RWPE1 (cell line): ENCODE measurements around the gene ARHGEF12.

Source experiments
- CTCF ChIA-PET: fragments of 350-600 bp; sonication (Branson Sonifier 250); formaldehyde crosslinking; extraction: SDS; loops from one replicate; lab custom pipeline; 2021; lab: Yijun Ruan, JAX
- POLR2A ChIA-PET: fragments of 400-600 bp; formaldehyde crosslinking; extraction: SDS; loops from one replicate; lab custom pipeline; 2020; ENCODE audit warnings: antibody characterized with exemption; ENCODE audit not compliant: low non-redundant PET; lab: Yijun Ruan, JAX
- DNase-seq: peaks from one replicate; pipeline ENCODE4 v3.0.0; 2012; ENCODE audit warnings: low spot score
- H3K27ac ChIP-seq: fragments of 450-650 bp; 2 replicates; pipeline ENCODE4 v1.5.1; 2017
- TF ChIP-seq, protein P1 (sequence below): fragments of 450-650 bp; conservative IDR thresholded peaks from 2 replicates; pipeline ENCODE4 v1.5.1; 2017; ENCODE audit warnings: low read depth, mild to moderate bottlenecking

Gene ARHGEF12

DNA sequence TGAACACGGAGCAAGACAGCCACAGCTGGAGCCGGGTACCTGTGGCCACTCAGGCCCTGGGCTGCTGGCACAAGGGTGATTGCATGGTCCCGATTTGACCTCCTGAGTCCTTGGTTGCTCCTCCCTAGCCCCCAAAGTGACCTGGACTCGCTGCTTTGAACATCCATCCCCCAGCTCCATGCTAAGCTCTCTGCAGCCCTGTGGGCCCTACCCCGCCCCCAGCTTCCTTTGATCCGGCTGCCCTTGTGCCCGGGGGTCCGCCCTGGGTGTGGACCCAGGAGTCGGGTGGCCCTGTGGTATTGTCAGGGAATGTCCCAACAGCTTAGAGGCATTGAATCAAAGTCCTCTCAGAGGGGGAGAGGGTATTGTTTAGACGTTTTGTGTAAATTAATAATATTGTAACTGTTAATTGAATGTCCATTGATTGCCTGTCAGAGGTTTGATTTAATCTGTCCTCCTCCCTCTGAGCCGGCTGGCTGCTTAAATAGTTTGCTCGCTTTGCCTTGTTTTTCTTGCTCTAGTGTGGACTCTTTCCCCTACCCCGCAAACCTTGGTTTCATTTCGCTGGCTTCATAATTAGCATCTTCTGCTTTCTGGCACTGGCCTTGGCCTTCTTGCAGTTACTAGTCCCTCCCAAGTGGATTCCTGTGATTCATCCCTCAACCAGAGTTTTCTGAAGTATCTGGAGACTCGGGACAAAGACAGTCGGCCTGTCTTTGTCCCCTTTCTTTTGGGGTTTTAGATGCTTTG lies 196.0 kb downstream of the ARHGEF12 start:
- H3K27ac ChIP-seq: no peak overlapping the region
- TF ChIP-seq, protein P1, sequence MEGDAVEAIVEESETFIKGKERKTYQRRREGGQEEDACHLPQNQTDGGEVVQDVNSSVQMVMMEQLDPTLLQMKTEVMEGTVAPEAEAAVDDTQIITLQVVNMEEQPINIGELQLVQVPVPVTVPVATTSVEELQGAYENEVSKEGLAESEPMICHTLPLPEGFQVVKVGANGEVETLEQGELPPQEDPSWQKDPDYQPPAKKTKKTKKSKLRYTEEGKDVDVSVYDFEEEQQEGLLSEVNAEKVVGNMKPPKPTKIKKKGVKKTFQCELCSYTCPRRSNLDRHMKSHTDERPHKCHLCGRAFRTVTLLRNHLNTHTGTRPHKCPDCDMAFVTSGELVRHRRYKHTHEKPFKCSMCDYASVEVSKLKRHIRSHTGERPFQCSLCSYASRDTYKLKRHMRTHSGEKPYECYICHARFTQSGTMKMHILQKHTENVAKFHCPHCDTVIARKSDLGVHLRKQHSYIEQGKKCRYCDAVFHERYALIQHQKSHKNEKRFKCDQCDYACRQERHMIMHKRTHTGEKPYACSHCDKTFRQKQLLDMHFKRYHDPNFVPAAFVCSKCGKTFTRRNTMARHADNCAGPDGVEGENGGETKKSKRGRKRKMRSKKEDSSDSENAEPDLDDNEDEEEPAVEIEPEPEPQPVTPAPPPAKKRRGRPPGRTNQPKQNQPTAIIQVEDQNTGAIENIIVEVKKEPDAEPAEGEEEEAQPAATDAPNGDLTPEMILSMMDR: no peak
- ChIA-PET CTCF (no interaction called here), POLR2A (no interaction called here)
- no peak for DNase-seq

DNA sequence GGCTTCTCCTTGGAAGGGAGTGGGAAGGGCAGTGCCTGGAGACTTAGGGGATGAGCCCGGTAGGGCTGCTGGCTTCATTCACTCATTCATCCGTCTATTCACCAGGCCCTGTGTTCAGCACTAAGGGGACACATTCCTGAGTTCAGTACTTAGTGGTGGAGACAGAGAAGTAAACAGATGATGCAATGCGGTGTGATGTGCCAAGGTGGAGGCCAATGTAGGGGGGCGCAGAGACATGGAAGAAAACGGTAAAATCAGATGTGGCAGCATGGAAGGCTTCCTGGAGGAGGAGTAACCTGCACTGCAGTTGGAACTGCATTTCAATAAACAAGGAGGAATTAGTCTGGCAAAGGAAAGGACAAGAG lies 196.6 kb downstream of the ARHGEF12 start:
- no peak overlapping the region for H3K27ac ChIP-seq
- DNase-seq: no peak
- ChIA-PET POLR2A (no interaction called here), CTCF (no interaction called here)
- TF ChIP-seq, protein P1: no peak

GRCh38 chr11:120536091-120536796 lies 200.0 kb downstream of the ARHGEF12 start:
- TF ChIP-seq, protein P1: no peak
- POLR2A ChIA-PET: no interaction called here
- no peak overlapping the region for H3K27ac ChIP-seq
- no peak for DNase-seq
- CTCF ChIA-PET: no interaction called here

GRCh38 chr11:120536797-120537169 lies 200.6 kb downstream of the ARHGEF12 start:
- ChIA-PET CTCF (interaction anchor here (0.6 to 1.1 kb wide), 2 partner anchors 25 to 98 kb away, joined by 3 read pairs; partner anchors contain the start of gene GRIK4), POLR2A (no interaction called here)
- no peak overlapping the region for H3K27ac ChIP-seq
- TF ChIP-seq, protein P1: no peak
- no peak for DNase-seq

- TF ChIP-seq, protein P1: no peak
- H3K27ac ChIP-seq: no peak overlapping the region
- DNase-seq: no peak
- ChIA-PET POLR2A (no interaction called here), CTCF (interaction anchor here (1.1 kb wide), 1 partner anchor 26 kb away, joined by 3 read pairs; the partner anchor contains the start of gene GRIK4)
Observed at GRCh38 chr11:120537996-120538395, 201.8 kb downstream of the ARHGEF12 start.

- CTCF ChIA-PET: no interaction called here
- POLR2A ChIA-PET: no interaction called here
- TF ChIP-seq, protein P1: no peak
- no peak for DNase-seq
- H3K27ac ChIP-seq: no peak overlapping the region
Observed at GRCh38 chr11:120538707-120539106, 202.5 kb downstream of the ARHGEF12 start.
